Stimulated activated CD8-positive, alpha-beta memory T cell treated with anti-CD3 and anti-CD28 coated beads, Interleukin-15, amount 100 ng/mL, for 24 hours (primary cell): ENCODE measurements around the gene CDH4.

Experiments used
- DNase-seq: peaks from one replicate; pipeline ENCODE4 v3.0.0-alpha.2; 2020; ENCODE audit warnings: low read depth

The CDH4 gene

GRCh38 chr20:61861858-61862257 lies 609.8 kb downstream of the CDH4 start:
- DNase-seq = no peak

GRCh38 chr20:61862881-61863280 lies 610.8 kb downstream of the CDH4 start:
- no peak for DNase-seq

GRCh38 chr20:61864481-61864880 lies 612.4 kb downstream of the CDH4 start:
- DNase-seq = no peak

DNA sequence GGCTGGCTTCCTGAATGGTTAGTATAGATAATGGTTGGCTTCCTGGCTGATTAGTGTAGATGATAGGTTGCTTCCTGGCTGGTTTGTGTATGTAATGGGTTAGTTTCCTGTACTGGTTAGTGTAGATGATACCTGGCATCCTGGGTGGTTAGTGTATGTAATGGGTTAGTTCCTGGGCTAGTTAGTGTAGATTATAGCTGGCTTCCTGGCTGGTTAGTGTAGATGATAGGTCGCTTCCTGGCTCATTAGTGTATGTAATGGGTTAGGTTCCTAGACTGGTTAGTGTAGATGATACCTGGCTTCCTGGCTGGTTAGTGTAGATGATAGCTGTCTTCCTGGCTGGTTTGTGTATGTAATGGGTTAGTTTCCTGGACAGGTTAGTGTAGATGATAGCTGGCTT lies 613.3 kb downstream of the CDH4 start:
- no peak for DNase-seq

GRCh38 chr20:61866165-61866564 lies 614.1 kb downstream of the CDH4 start:
- no peak for DNase-seq

GRCh38 chr20:61868006-61868405 lies 615.9 kb downstream of the CDH4 start:
- DNase-seq = no peak

DNA sequence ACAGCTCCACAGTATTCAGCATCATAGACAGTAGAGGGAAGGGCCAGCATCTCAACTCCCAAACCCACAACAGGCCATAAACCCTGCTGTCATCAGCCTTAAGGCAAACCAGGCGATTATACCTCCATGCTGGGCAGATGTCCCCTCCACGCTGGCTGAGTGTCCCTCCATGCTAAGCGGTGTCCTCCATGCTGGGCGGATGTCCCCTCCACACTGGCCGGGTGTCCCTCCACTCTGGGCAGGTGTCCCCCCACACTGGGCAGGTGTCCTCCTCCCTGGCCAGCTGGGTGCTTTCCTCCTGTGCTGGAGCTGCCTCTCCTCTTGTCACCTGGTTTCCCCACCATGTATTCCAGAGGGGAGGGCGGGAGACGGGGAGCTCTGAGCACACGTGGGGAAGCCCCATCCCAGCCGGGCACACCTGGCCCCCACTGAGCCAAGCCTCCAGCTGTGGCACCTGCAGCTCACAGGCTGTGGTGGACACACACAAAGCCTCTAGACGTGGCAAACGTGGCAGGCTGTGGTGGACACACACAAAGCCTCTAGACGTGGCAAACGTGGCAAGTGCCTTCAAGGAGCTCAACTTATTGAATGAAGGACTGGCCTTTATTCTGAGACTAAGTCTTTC lies 616.5 kb downstream of the CDH4 start:
- DNase-seq = no peak

GRCh38 chr20:61869750-61870507 lies 617.9 kb downstream of the CDH4 start:
- no peak for DNase-seq

DNA sequence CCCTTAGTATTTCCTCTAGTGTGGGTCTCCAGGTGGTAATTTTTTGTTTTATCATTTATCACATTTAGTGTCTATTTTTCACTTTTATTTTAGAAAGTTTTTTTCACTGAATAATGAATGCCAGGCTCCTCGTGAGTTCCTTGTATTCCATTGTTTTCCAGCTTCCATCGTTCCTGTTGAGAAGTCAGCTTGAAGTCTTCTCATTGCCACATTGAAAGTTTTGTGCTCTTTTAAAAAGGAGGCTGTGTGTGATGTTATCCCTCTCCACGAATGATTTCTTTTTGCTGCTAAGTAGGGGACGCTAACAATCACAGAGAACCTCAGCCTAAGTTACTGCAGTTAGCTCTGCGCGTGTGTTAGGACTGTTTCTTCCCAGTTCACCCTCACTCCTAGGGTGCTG lies 619.1 kb downstream of the CDH4 start:
- no peak for DNase-seq

- DNase-seq = no peak
Observed at GRCh38 chr20:61871913-61872312, 619.9 kb downstream of the CDH4 start.

DNA sequence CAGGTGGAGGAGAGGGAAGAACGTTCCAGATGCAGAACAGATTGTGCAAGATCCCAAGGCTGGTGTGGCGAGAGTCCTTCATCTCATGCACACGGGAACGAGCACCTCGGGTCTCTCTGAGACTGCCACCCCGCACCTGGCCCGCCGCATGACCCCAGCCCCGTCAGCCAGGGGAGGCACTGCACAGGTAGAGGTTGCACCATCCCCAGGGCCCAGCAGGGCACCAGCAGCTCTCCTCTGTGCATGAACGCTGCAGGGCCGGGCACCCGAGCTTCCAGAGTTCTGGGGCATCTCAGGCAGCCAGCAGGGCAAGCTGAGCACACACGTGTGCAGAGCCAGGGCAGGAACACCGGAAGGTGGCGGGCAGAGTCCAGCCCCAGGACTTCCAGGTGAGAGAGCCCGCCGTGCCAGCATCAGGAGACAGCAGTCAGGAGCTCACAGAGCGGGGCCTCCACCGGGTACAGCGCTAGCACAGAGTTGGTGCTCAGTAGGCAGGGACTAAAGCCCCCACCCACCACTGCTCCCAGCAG lies 620.4 kb downstream of the CDH4 start:
- DNase-seq = no peak

- no peak for DNase-seq
Observed at GRCh38 chr20:61873651-61874420, 621.8 kb downstream of the CDH4 start.

GRCh38 chr20:61874421-61875068 lies 622.5 kb downstream of the CDH4 start:
- no peak for DNase-seq

DNA sequence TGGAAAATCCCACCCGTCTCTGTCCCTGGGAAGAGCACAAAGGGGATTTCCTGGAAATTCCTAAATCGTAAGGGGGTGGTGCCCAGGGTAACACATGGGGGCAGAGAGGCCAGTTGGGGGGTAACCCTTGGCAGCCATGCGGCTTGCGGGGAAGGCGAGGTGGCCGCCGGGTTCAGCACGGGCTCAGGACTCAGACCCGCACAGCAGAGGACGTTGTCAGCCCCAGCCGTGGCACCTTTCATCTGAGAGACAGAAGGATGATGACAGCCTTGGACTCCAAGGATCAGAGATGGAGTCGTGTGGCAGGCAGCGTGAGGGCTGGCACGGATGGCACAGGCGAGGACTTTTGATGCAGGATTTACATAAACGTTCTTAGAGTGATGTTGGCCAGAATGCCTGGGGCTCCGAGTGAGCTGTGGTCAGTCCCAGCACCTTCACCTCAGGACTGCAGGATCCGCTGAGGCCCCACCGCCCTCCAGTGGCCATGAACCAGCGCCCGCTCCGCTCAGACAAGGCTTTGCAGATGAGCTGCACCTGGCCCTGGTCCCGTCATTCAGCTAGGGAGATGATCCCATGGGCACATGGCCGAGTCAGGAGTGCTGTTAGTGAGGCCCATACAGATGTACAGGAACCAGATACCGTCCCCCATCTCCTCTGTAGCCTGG lies 623.3 kb downstream of the CDH4 start:
- no peak for DNase-seq

- DNase-seq = no peak
Observed at GRCh38 chr20:61875996-61876395, 623.9 kb downstream of the CDH4 start.

GRCh38 chr20:61876952-61877728 lies 625.1 kb downstream of the CDH4 start:
- DNase-seq = no peak

- DNase-seq = no peak
Observed at GRCh38 chr20:61877776-61878477, 625.9 kb downstream of the CDH4 start.

DNA sequence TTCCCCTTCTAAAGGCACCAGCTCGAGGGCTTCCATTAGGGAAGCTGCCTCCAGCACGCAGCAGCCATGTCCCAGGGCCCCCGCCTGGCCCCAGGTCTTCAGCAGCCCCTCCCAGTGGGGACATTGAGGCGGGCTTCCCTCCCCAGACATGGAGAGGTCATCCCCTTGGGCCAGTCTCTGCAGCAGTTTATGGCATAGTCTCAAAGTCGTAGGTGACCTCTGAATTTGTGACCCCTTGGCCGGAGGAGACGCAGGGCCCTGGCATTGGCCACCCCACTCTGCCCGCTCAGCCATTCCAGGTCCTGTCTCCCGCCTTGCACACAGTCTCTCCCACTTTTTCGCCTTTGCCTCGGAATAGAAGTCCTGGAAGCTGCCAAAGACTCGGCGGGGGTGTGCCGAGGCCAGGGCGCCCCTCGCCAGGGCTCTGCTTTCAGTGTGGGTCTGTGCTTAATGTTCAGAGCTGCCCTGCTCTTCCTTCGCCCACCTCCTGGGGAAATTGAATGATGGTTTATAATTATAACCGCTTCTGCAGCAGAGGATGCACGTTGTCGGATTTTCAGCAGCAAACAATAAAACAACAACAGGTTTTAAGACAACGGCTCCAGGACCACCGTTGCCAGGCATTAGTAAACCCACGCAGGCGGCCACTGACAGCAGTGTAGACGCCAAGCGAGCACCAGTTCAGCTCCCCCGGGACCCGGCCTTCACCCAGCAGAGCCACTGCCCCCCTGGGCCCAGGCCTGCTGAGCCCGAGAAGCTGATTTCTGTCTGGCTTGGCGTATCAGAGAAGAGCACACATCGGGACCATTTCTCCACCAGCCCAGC lies 626.6 kb downstream of the CDH4 start:
- DNase-seq = no peak

DNA sequence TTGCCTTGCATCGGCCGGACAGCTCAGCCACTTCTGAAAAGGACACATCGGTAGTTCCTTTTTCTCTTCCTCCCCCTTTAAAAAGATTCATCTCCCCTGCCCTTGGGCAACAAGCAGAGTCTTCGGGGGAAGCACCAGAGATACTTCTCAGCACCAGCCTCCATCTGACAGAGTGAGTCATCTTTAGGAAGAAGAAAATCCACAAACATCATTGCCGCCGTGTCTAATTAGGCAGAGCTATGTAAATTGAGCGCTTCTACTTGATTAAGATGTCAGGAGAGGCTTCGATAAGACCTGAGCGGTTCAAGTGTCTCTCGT lies 627.2 kb downstream of the CDH4 start:
- no peak for DNase-seq

GRCh38 chr20:61879694-61880093 lies 627.6 kb downstream of the CDH4 start:
- no peak for DNase-seq
